Esophagus muscularis mucosa (tissue), 3 donors: ENCODE measurements around the gene NOTCH4.

Source experiments
- CTCF ChIP-seq, 3 experiments: fragments of 200-600 bp in 2 of 3; fragments of 450-650 bp in 1 of 3; sonication (generic) in 2 of 3; IDR thresholded peaks; one replicate each; pipeline ENCODE4 v1.5.1; 2017 to 2019; ENCODE audit warnings: antibody characterized with exemption in 3 of 3, mild to moderate bottlenecking in 2 of 3, moderate library complexity in 1 of 3
- POLR2A ChIP-seq: fragments of 450-650 bp; IDR thresholded peaks from one replicate; pipeline ENCODE4 v1.6.1; 2017; ENCODE audit warnings: antibody characterized with exemption, moderate library complexity, mild to moderate bottlenecking, low read depth
- POLR2AphosphoS5 ChIP-seq, 2 donors: sonication (generic); formaldehyde crosslinking; IDR thresholded peaks; one replicate each; pipeline ENCODE4 v1.6.1; 2017; ENCODE audit warnings: antibody characterized with exemption in 2 of 2

GRCh38 chr6:32146287-32146686, 77.6 kb downstream of the NOTCH4 start:
- TF ChIP-seq CTCF (IDR thresholded peaks at IDR 0.05) (no peak), POLR2A (no peak), POLR2AphosphoS5 (IDR thresholded peaks at IDR 0.05) (no peak)
